ENCODE data around the gene SEL1L. TPM values are rescaled to one million over a fixed set of nuclear protein-coding genes. Genes with fewer than 3 reads are reported as not detected.
"Not testable (repeated sequence)": the region's sequence is repeated elsewhere in the genome, so short reads cannot be mapped to it uniquely, and the experiment has no call there.

The SEL1L gene
- total RNA-seq, 4 donors from 2014 or later: 46.8 to 63.9 (median 51.0) TPM

GRCh38 chr14:81464253-81465002, 69.2 kb downstream of the SEL1L start:
- no peak for TF ChIP-seq POLR2A (IDR thresholded peaks at IDR 0.05)
- peak; percentile 80 to 96 (median 86) for TF ChIP-seq CTCF (IDR thresholded peaks at IDR 0.05 in 4 of 5, conservative IDR thresholded peaks at IDR 0.05 in 1 of 5)
- H3K4me1 ChIP-seq: peaks cover 3 to 7% of the 10 kb centered on the region in 2 donors
- no peaks in the 10 kb centered on the region for H3K9me3 ChIP-seq
- H3K4me3 ChIP-seq: peak overlapping the region; percentile 41 to 62 (median 45)
- ATAC-seq: peak; percentile 60 to 68
- no peak for DNase-seq
- no peaks in the 10 kb centered on the region for H3K36me3 ChIP-seq
- intact Hi-C loops (cut with DNase I; ENCODE audit: low total_unique reads): loop anchor here (1.0 kb wide), 1 partner anchor 195 kb away; no protein-coding TSS in a partner anchor
- peak overlapping the region; percentile 17 to 39 (median 24) for H3K27ac ChIP-seq
- H3K27me3 ChIP-seq: no peaks in the 10 kb centered on the region
- in situ Hi-C loops (cut with MboI; ENCODE audit: low sequenced_read_pairs in 4 of 4): loop anchor here (25.0 kb wide), 1 partner anchor 477 kb away; no protein-coding TSS in a partner anchor

- in situ Hi-C loops (cut with MboI; ENCODE audit: low sequenced_read_pairs in 4 of 4): loop anchor here (25.0 kb wide), 1 partner anchor 475 kb away; no protein-coding TSS in a partner anchor
- H3K27ac ChIP-seq; intact Hi-C loops (cut with DNase I; ENCODE audit: low total_unique reads); H3K4me1 ChIP-seq; H3K36me3 ChIP-seq; DNase-seq; H3K4me3 ChIP-seq; H3K27me3 ChIP-seq; H3K9me3 ChIP-seq; ATAC-seq: not testable (repeated sequence)
Measured at GRCh38 chr14:81462356-81462755, 71.3 kb downstream of the SEL1L start.

- no peaks in the 10 kb centered on the region for H3K36me3 ChIP-seq
- ATAC-seq (no peak), DNase-seq (no peak)
- H3K4me3 ChIP-seq: no peak overlapping the region
- no peak overlapping the region for H3K27ac ChIP-seq
- no peaks in the 10 kb centered on the region for H3K27me3 ChIP-seq
- in situ Hi-C loops (cut with MboI; ENCODE audit: low sequenced_read_pairs in 4 of 4) (loop anchor here (25.0 kb wide), 1 partner anchor 473 kb away; no protein-coding TSS in a partner anchor), intact Hi-C loops (cut with DNase I; ENCODE audit: low total_unique reads) (no loop called here)
- H3K9me3 ChIP-seq: no peaks in the 10 kb centered on the region
- TF ChIP-seq POLR2A (IDR thresholded peaks at IDR 0.05) (no peak), CTCF (IDR thresholded peaks at IDR 0.05 in 4 of 5, conservative IDR thresholded peaks at IDR 0.05 in 1 of 5) (no peak)
- peaks cover 6 to 7% of the 10 kb centered on the region in 2 donors for H3K4me1 ChIP-seq
Measured at GRCh38 chr14:81459912-81460311, 73.7 kb downstream of the SEL1L start.

- in situ Hi-C loops (cut with MboI; ENCODE audit: low sequenced_read_pairs in 4 of 4): loop anchor here (25.0 kb wide), 1 partner anchor 471 kb away; no protein-coding TSS in a partner anchor
Measured at GRCh38 chr14:81458352-81458751, 75.3 kb downstream of the SEL1L start.

More at GRCh38 chr14:81458352-81458751, 75.3 kb downstream of the SEL1L start:
- H3K9me3 ChIP-seq: no peaks in the 10 kb centered on the region
- DNase-seq (no peak), ATAC-seq (no peak)
- no peaks in the 10 kb centered on the region for H3K27me3 ChIP-seq
- H3K4me3 ChIP-seq: no peak overlapping the region
- TF ChIP-seq POLR2A (IDR thresholded peaks at IDR 0.05) (no peak), CTCF (IDR thresholded peaks at IDR 0.05 in 4 of 5, conservative IDR thresholded peaks at IDR 0.05 in 1 of 5) (no peak)
- H3K4me1 ChIP-seq: peaks cover 1 to 4% of the 10 kb centered on the region in 2 donors
- intact Hi-C loops (cut with DNase I; ENCODE audit: low total_unique reads): no loop called here
- H3K36me3 ChIP-seq: no peaks in the 10 kb centered on the region
- H3K27ac ChIP-seq: no peak overlapping the region

Measured in gastrocnemius medialis (tissue), 4 donors.